ENCODE results near the gene VILL.
A peak's percentile ranks its signal among the peaks of the same experiment; 100 is the strongest.
"Not testable (repeated sequence)": the region's sequence is repeated elsewhere in the genome, so short reads cannot be mapped to it uniquely, and the experiment has no call there.

Gene VILL

DNA sequence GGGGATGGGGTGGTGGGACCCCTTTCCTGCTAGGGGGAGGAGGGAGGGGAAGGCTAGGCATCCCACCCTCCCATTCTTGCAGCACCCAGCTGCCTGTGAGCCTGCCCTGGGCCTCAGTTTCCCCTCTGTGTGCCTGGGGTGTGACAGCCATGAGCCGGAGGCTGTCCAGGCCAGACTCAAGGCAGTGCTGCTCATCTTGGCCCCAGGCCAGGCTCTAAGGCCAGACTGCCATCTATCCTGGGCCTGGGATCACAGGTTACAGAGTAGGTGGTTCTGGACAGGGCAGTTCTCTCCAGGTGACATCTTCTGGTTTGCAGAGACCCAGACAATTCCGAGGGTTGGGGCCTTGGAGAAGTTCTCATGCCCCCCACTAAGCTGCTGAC lies 3.3 kb upstream of the VILL start:
- Histone ChIP-seq H3K4me1 (ENCODE audit: control insufficient read depth, insufficient read depth, low read length, unreplicated experiment) (no peaks in the 10 kb centered on the region), H3K4me3 (ENCODE audit: low read depth, low read length) (no peak overlapping the region), H3K36me3 (ENCODE audit: insufficient read depth, low read length) (no peaks in the 10 kb centered on the region), H3K27ac (ENCODE audit: low read depth, low read length) (no peak overlapping the region), H3K27me3 (ENCODE audit: insufficient read depth, low read length) (no peaks in the 10 kb centered on the region), H3K79me2 (ENCODE audit: control insufficient read depth, insufficient read depth, low read length, unreplicated experiment) (no peaks in the 10 kb centered on the region), H2AFZ (ENCODE audit: low read length, unreplicated experiment) (no peak overlapping the region)

DNA sequence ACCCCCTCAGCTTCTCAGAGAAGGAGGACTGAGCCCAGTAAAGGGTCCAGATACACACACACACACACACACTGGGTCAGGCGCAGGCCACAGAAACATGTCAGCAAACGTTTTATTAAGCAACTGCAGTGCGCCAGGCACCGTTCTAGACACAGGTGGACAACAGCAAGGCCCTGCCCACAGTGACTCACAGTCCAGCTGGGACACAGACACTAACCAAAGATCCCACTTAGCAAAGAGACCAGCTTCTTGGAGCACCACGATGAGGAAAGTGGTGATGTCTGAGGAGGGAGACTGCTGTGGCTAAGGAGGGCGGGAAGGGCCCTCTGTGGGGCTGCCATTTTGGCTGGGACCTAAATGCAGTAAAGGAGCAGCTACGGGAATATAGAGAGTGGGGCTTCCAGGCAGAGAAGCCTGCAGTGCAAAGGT lies 2.8 kb upstream of the VILL start:
- Histone ChIP-seq H2AFZ (ENCODE audit: low read length, unreplicated experiment) (no peak overlapping the region), H3K27ac (ENCODE audit: low read depth, low read length) (no peak overlapping the region), H3K4me3 (ENCODE audit: low read depth, low read length) (no peak overlapping the region), H3K27me3 (ENCODE audit: insufficient read depth, low read length) (no peaks in the 10 kb centered on the region), H3K36me3 (ENCODE audit: insufficient read depth, low read length) (no peaks in the 10 kb centered on the region), H3K4me1 (ENCODE audit: control insufficient read depth, insufficient read depth, low read length, unreplicated experiment) (no peaks in the 10 kb centered on the region), H3K79me2 (ENCODE audit: control insufficient read depth, insufficient read depth, low read length, unreplicated experiment) (no peaks in the 10 kb centered on the region)

DNA sequence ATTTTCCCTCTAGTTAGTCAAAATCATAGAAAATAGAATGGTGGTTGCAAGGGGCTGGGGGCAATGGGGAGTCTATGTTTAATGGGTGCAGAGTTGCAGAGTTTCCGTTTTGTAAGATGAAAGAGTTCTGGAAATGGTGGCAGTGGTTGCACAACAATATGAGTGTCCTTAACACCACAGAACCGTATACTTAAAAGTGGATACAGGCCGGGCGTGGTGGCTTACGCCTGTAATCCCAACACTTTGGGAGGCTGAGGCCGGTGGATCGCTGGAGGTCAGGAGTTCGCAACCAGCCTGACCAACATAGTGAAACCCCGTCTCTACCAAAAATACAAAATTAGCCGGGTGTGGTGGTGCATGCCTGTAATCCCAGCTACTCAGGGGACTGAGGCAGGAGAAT lies 2.2 kb upstream of the VILL start:
- not testable (repeated sequence) for H2AFZ ChIP-seq (ENCODE audit: low read length, unreplicated experiment); H3K27me3 ChIP-seq (ENCODE audit: insufficient read depth, low read length); H3K27ac ChIP-seq (ENCODE audit: low read depth, low read length); H3K4me3 ChIP-seq (ENCODE audit: low read depth, low read length); H3K36me3 ChIP-seq (ENCODE audit: insufficient read depth, low read length); H3K4me1 ChIP-seq (ENCODE audit: control insufficient read depth, insufficient read depth, low read length, unreplicated experiment); H3K79me2 ChIP-seq (ENCODE audit: control insufficient read depth, insufficient read depth, low read length, unreplicated experiment)

DNA sequence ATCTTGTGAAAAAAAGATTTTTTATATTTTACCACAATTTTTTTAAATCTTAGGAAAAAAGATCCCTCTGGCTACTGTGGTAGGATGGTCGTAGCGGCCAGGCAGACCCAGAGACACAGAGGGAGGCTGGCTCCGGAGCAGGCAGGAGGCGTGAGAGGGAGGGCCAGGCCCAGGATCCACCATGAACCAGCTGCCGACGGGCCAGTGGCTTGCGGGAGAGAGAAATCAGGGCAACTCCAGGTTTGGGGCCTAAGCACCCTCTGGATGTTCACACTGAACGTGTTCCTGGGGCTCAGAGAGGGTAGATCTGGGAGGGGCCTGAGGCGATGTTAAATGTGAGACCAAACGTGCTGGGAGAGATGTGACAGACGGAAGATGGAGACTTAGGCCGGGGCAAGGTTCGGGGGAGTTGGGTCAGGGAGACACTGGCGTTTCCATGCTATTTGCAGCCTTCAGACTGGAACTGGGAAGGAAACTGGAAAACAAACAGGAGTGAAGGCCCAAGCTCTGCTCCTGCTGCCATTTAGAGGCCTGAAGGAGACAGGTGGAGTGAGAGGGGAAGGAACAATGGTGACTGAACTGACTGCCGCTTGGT lies 1.6 kb upstream of the VILL start:
- Histone ChIP-seq H3K27me3 (ENCODE audit: insufficient read depth, low read length) (no peaks in the 10 kb centered on the region), H2AFZ (ENCODE audit: low read length, unreplicated experiment) (no peak overlapping the region), H3K79me2 (ENCODE audit: control insufficient read depth, insufficient read depth, low read length, unreplicated experiment) (no peaks in the 10 kb centered on the region), H3K36me3 (ENCODE audit: insufficient read depth, low read length) (no peaks in the 10 kb centered on the region), H3K27ac (ENCODE audit: low read depth, low read length) (no peak overlapping the region), H3K4me1 (ENCODE audit: control insufficient read depth, insufficient read depth, low read length, unreplicated experiment) (peaks cover 6% of the 10 kb centered on the region), H3K4me3 (ENCODE audit: low read depth, low read length) (no peak overlapping the region)

DNA sequence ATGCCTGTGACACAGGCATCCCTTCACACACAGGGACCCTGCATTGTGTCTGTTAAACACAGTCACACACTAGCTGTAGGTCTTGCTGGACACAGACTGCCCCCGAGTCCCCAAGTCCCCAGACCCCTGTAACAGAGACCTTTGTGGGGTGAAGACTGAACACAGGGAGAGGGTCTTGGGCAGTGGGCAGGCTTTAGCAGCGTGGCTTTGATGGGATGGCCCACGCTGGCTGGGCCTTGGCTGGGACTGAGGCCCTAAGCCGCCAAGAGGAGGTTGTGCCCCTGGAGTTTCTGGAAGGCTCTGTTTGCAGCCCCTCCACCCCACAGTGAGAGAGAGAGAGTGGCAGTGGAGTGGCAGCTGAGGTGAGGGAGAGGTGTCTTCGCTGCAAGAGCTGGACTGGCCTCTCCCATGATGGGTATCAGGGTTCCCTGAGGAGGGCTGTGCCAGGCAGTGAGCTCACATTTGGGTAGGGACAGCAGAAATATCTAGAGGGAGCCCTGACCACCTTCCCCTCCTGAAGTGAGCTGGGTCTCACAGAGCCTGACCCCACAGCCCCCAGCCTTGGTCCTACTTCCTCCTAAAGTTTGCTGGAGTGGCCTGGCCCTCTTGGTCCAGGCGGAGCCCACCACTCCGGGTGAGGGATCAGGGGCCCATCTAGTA lies 635 bp upstream of the VILL start:
- Histone ChIP-seq H3K27me3 (ENCODE audit: insufficient read depth, low read length) (no peaks in the 10 kb centered on the region), H2AFZ (ENCODE audit: low read length, unreplicated experiment) (no peak overlapping the region), H3K4me1 (ENCODE audit: control insufficient read depth, insufficient read depth, low read length, unreplicated experiment) (peaks cover 11% of the 10 kb centered on the region), H3K79me2 (ENCODE audit: control insufficient read depth, insufficient read depth, low read length, unreplicated experiment) (no peaks in the 10 kb centered on the region), H3K4me3 (ENCODE audit: low read depth, low read length) (no peak overlapping the region), H3K36me3 (ENCODE audit: insufficient read depth, low read length) (no peaks in the 10 kb centered on the region), H3K27ac (ENCODE audit: low read depth, low read length) (no peak overlapping the region)

DNA sequence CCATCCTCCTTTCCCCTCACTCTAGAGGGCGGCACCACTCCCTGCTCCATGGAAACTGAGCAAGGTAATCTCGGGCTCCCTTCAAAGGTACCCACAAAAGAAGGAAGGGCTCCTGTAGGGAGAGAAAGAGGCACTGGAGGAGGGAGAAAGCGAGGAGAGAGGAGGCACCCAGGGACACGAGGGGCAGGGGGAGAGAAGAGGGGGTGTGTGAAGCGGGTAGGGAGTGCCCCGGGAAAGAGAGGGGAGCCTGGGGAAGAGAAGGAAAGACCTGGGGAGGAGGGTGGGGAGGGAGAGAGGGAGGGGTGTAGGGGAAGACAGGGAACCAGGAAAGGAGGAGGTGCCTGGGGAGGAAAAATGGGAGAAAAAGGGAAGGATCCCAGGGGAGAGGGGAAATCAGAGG lies 523 bp downstream of the VILL start:
- Histone ChIP-seq H3K4me1 (ENCODE audit: control insufficient read depth, insufficient read depth, low read length, unreplicated experiment) (peaks cover 18% of the 10 kb centered on the region), H2AFZ (ENCODE audit: low read length, unreplicated experiment) (no peak overlapping the region), H3K27ac (ENCODE audit: low read depth, low read length) (no peak overlapping the region), H3K27me3 (ENCODE audit: insufficient read depth, low read length) (no peaks in the 10 kb centered on the region), H3K4me3 (ENCODE audit: low read depth, low read length) (no peak overlapping the region), H3K36me3 (ENCODE audit: insufficient read depth, low read length) (no peaks in the 10 kb centered on the region), H3K79me2 (ENCODE audit: control insufficient read depth, insufficient read depth, low read length, unreplicated experiment) (no peaks in the 10 kb centered on the region)

DNA sequence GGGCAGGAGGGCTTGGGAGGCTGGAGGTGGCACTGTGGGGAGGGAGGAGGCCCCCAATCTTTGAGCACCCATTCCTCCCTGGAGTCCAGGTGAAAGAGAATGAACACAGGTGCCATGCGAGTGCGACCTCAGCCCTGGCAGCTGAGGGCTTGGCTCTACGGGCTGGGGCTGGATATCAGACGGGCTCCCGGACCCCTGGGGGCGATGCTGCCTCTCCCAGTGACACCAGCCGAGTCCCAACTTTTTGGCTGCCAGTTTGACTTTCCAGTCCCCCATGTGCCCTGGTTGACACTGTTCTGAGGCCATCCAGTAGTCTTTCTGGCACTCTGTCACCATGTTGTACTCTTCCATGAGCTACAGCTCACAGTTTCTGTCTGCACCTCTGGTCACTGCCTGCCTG lies 1.2 kb downstream of the VILL start:
- H2AFZ ChIP-seq (ENCODE audit: low read length, unreplicated experiment): no peak overlapping the region

DNA sequence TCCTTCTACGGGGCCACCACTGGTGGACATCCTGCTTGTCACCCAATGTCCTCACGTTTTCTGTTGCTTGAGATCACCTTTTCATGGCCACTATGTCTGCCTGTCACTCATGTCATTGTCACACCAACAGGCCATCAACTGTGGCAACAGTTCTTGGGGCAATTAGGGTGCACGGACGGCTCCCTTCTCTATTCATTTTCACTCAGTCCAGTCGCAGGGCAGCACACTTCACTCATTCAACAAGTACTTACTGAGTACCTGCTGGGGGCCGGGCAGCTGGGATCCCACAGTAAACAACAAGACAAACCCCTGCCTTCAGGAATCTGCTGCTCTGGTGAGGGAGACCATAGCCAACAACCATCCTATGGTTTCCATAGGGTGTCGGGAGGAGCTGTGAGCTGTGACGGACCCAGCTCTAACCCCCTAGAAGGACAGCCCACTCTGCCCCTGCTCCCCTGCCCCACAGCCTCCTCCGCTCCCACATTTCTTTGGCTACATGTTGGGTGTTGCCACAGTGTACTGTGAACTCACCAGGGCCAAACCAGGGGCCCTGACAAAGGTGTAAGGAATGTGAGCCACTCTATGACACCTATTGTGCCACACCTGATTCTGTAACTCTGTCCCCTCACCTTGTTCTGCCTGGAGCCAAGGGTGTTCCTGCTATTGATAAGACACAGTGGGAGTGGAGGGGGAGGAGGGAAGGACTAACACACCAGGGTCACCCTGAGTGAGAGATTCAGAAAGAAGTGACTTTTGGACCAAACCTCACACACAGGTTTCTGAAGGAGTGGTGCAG lies 1.9 kb downstream of the VILL start:
- Histone ChIP-seq H3K79me2 (ENCODE audit: control insufficient read depth, insufficient read depth, low read length, unreplicated experiment) (no peaks in the 10 kb centered on the region), H2AFZ (ENCODE audit: low read length, unreplicated experiment) (no peak overlapping the region), H3K27me3 (ENCODE audit: insufficient read depth, low read length) (no peaks in the 10 kb centered on the region), H3K36me3 (ENCODE audit: insufficient read depth, low read length) (no peaks in the 10 kb centered on the region), H3K4me3 (ENCODE audit: low read depth, low read length) (no peak overlapping the region), H3K4me1 (ENCODE audit: control insufficient read depth, insufficient read depth, low read length, unreplicated experiment) (peaks cover 18% of the 10 kb centered on the region), H3K27ac (ENCODE audit: low read depth, low read length) (no peak overlapping the region)

More for the DNA sequence above, 1.2 kb downstream of the VILL start:
- H3K4me1 ChIP-seq (ENCODE audit: control insufficient read depth, insufficient read depth, low read length, unreplicated experiment): peaks cover 18% of the 10 kb centered on the region
- H3K27ac ChIP-seq (ENCODE audit: low read depth, low read length): no peak overlapping the region
- no peaks in the 10 kb centered on the region for H3K36me3 ChIP-seq (ENCODE audit: insufficient read depth, low read length)
- no peaks in the 10 kb centered on the region for H3K79me2 ChIP-seq (ENCODE audit: control insufficient read depth, insufficient read depth, low read length, unreplicated experiment)
- no peak overlapping the region for H3K4me3 ChIP-seq (ENCODE audit: low read depth, low read length)
- no peaks in the 10 kb centered on the region for H3K27me3 ChIP-seq (ENCODE audit: insufficient read depth, low read length)

DNA sequence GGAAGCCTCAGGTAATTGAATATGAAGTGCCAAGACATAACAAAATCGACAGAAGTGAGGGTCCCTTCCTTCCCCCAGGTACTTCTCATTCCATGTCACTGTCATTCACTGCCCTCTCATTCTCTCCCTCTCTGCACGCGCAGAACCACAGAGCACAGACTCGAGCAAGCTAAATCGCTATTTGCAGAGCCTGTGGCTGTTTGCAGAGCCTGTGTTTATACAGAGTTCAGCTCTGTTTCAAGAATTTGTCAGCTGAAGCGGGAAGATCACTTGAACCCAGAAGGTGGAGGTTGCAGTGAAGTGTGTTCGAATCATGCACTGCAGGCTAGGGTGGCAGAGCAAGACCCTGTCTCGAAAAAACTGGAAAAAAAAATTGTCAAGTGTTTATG lies 2.5 kb downstream of the VILL start:
- H3K4me1 ChIP-seq (ENCODE audit: control insufficient read depth, insufficient read depth, low read length, unreplicated experiment): peaks cover 18% of the 10 kb centered on the region
- H3K79me2 ChIP-seq (ENCODE audit: control insufficient read depth, insufficient read depth, low read length, unreplicated experiment): no peaks in the 10 kb centered on the region
- peak overlapping the region; percentile 70 for H2AFZ ChIP-seq (ENCODE audit: low read length, unreplicated experiment)
- no peak overlapping the region for H3K27ac ChIP-seq (ENCODE audit: low read depth, low read length)
- H3K4me3 ChIP-seq (ENCODE audit: low read depth, low read length): peak overlapping the region; percentile 84
- H3K27me3 ChIP-seq (ENCODE audit: insufficient read depth, low read length): no peaks in the 10 kb centered on the region
- no peaks in the 10 kb centered on the region for H3K36me3 ChIP-seq (ENCODE audit: insufficient read depth, low read length)

DNA sequence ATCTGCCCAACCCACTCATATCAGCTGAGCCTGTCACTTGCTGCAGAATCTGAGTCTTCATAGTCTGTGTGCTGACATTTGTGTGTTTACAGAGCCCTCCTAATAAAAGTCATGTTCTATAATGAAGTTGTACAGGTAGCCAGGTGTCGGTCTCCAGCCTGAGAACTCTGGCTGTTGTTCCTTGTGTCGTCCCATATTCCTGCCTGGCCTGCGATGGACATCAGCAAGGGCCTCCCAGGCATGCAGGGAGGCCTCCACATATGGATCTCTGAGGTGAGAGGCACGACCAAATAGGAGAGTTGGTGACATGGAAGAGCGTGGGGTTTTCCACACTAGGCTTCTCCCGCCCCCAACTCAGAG lies 2.9 kb downstream of the VILL start:
- peak overlapping the region; percentile 84 for H3K4me3 ChIP-seq (ENCODE audit: low read depth, low read length)
- H3K27ac ChIP-seq (ENCODE audit: low read depth, low read length): peak overlapping the region; percentile 60
- H3K27me3 ChIP-seq (ENCODE audit: insufficient read depth, low read length): no peaks in the 10 kb centered on the region
- H3K36me3 ChIP-seq (ENCODE audit: insufficient read depth, low read length): no peaks in the 10 kb centered on the region
- no peaks in the 10 kb centered on the region for H3K79me2 ChIP-seq (ENCODE audit: control insufficient read depth, insufficient read depth, low read length, unreplicated experiment)
- peak overlapping the region; percentile 70 for H2AFZ ChIP-seq (ENCODE audit: low read length, unreplicated experiment)
- peaks cover 21% of the 10 kb centered on the region for H3K4me1 ChIP-seq (ENCODE audit: control insufficient read depth, insufficient read depth, low read length, unreplicated experiment)

Data from ACC112 (cell line).